Hepatocyte (in vitro differentiated cells): ENCODE results near the gene FAM240A. TPM values are rescaled to one million over a fixed set of nuclear protein-coding genes. Genes with fewer than 3 reads are reported as not detected.
A peak's percentile ranks its signal among the peaks of the same experiment; 100 is the strongest.

Experiments
- DNase-seq: peaks from one replicate; pipeline ENCODE4 v3.0.0-alpha.2; 2016; ENCODE audit warnings: low spot score
- H2AFZ ChIP-seq: fragments of 200-600 bp; sonication (generic); 2 replicates; pipeline ENCODE4 v1.6.0; 2016; ENCODE audit warnings: antibody characterized with exemption, mild to moderate bottlenecking
- H3K27ac ChIP-seq: fragments of 200-600 bp; sonication (generic); 2 replicates; pipeline ENCODE4 v1.5.1; 2016; ENCODE audit warnings: mild to moderate bottlenecking
- H3K27me3 ChIP-seq: fragments of 200-600 bp; sonication (generic); 2 replicates; pipeline ENCODE4 v1.6.1; 2016
- H3K36me3 ChIP-seq: fragments of 200-600 bp; sonication (generic); replicated peaks from 2 replicates; pipeline ENCODE4 v1.5.1; 2016; ENCODE audit warnings: low read depth; ENCODE audit not compliant: insufficient read depth
- H3K4me1 ChIP-seq: fragments of 200-600 bp; sonication (generic); 2 replicates; pipeline ENCODE4 v1.5.1; 2016; ENCODE audit warnings: mild to moderate bottlenecking, moderate library complexity; ENCODE audit not compliant: insufficient read depth
- H3K4me2 ChIP-seq: fragments of 200-600 bp; sonication (generic); 2 replicates; pipeline ENCODE4 v1.6.0; 2016
- H3K4me3 ChIP-seq: fragments of 200-600 bp; sonication (generic); 2 replicates; pipeline ENCODE4 v1.5.1; 2016; ENCODE audit warnings: mild to moderate bottlenecking
- H3K79me2 ChIP-seq: fragments of 200-600 bp; sonication (generic); 2 replicates; pipeline ENCODE4 v1.6.0; 2017; ENCODE audit warnings: mild to moderate bottlenecking
- H3K9me2 ChIP-seq: fragments of 200-600 bp; sonication (generic); replicated peaks from 2 replicates; pipeline ENCODE4 v1.6.0; 2017; ENCODE audit warnings: mild to moderate bottlenecking; ENCODE audit not compliant: insufficient read depth
- H3K9me3 ChIP-seq: fragments of 200-600 bp; sonication (generic); 2 replicates; pipeline ENCODE4 v1.5.1; 2016; ENCODE audit warnings: low read depth, mild to moderate bottlenecking
- H4K20me1 ChIP-seq: fragments of 200-600 bp; sonication (generic); 2 replicates; pipeline ENCODE4 v1.6.0; 2016; ENCODE audit warnings: mild to moderate bottlenecking; ENCODE audit not compliant: insufficient read depth, poor library complexity, severe bottlenecking
- CTCF ChIP-seq: fragments of 200-600 bp; sonication (generic); IDR thresholded peaks from 2 replicates; pipeline ENCODE4 v1.5.1; 2016; ENCODE audit warnings: antibody characterized with exemption, mild to moderate bottlenecking; ENCODE audit not compliant: poor library complexity
- EZH2 ChIP-seq: fragments of 200-600 bp; sonication (generic); IDR thresholded peaks from 2 replicates; pipeline ENCODE4 v1.6.1; 2016; ENCODE audit warnings: antibody characterized with exemption, mild to moderate bottlenecking, borderline replicate concordance
- EZH2phosphoT487 ChIP-seq: fragments of 200-600 bp; sonication (generic); IDR thresholded peaks from one replicate; pipeline ENCODE4 v1.6.1; 2018; ENCODE audit warnings: antibody characterized with exemption, mild to moderate bottlenecking, low read depth, moderate library complexity; ENCODE audit not compliant: unreplicated experiment, severe bottlenecking
- WGBS: methylation state at CpG from one replicate; pipeline ENCODE4 v1.1.6; 2016; ENCODE audit warnings: low lambda C conversion rate; ENCODE audit errors: missing lambda C conversion rate; 5-methylcytosine and 5-hydroxymethylcytosine counted together
- polyA plus RNA-seq: library from polyadenylated mRNA; unstranded; fragments of >200 nt; fragmentation: Nextera tagmentation; extraction: Ambion mirVana; gene quantifications from 2 replicates; pipeline ENCODE4 v1.2.1, GENCODE V29; 2016
- small RNA-seq: library from RNA; depleted of rRNA; stranded (forward); fragments of <200 nt; gene quantifications from one replicate; pipeline ENCODE3, GENCODE V24; 2014
- total RNA-seq: library from RNA; depleted of rRNA; stranded (reverse); fragments of >200 nt; gene quantifications from 2 replicates; pipeline ENCODE4 v1.2.3, GENCODE V29; 2014

FAM240A gene
- total and polyA plus RNA-seq, 2 experiments from 2014 or later, result not detected

GRCh38 chr3:46674031-46674845 lies 61.9 kb downstream of the FAM240A start:
- Histone ChIP-seq H3K4me3 (no peak overlapping the region), H2AFZ (no peak overlapping the region), H4K20me1 (no peaks in the 10 kb centered on the region), H3K4me2 (no peak overlapping the region), H3K36me3 (no peaks in the 10 kb centered on the region), H3K79me2 (no peaks in the 10 kb centered on the region), H3K27ac (no peak overlapping the region), H3K9me2 (no peaks in the 10 kb centered on the region), H3K4me1 (no peaks in the 10 kb centered on the region), H3K9me3 (no peaks in the 10 kb centered on the region), H3K27me3 (no peaks in the 10 kb centered on the region)
- TF ChIP-seq CTCF (peak; percentile 3), EZH2 (no peak)
- DNase-seq, result no peak
- WGBS, result 95% methylated on average over 12 of the region's 12 CpGs

- H3K27me3 ChIP-seq, result no peaks in the 10 kb centered on the region
- TF ChIP-seq EZH2phosphoT487, result no peak
- TF ChIP-seq EZH2, result no peak
- TF ChIP-seq CTCF, result no peak
- H3K4me1 ChIP-seq, result no peaks in the 10 kb centered on the region
- no peaks in the 10 kb centered on the region for H3K9me2 ChIP-seq
- no peaks in the 10 kb centered on the region for H3K79me2 ChIP-seq
- H3K4me3 ChIP-seq, result no peak overlapping the region
- H3K36me3 ChIP-seq, result no peaks in the 10 kb centered on the region
- 87% methylated on average over 6 of the region's 6 CpGs for WGBS
- DNase-seq, result no peak
- H4K20me1 ChIP-seq, result no peaks in the 10 kb centered on the region
- H2AFZ ChIP-seq, result no peak overlapping the region
- no peak overlapping the region for H3K4me2 ChIP-seq
- H3K27ac ChIP-seq, result no peak overlapping the region
- H3K9me3 ChIP-seq, result no peaks in the 10 kb centered on the region
These were observed 63.1 kb downstream of the FAM240A start for GRCh38 chr3:46675426-46675825.

Small RNAs within 50 kb of the gene (small RNA-seq; reads per million reads assigned to genes)
- gene RF00591, result not detected

Other genes with a start within 250 kb of the FAM240A start
- 0.07 TPM in 1 of 2 replicates, not detected in the other for gene CCR5, start 241.6 kb upstream of the FAM240A start, total RNA-seq
- not detected in 2 replicates for gene CCR5, start 241.6 kb upstream of the FAM240A start, polyA plus RNA-seq
- gene CCRL2, start 205.3 kb upstream of the FAM240A start, total RNA-seq, result 1.5 and 3.1 TPM in 2 replicates
- 1.6 and 4.0 TPM in 2 replicates for gene CCRL2, start 205.3 kb upstream of the FAM240A start, polyA plus RNA-seq
- gene LTF, start 147.6 kb upstream of the FAM240A start, total RNA-seq, result 0.40 and 1.8 TPM in 2 replicates
- 0.27 TPM in 1 of 2 replicates, not detected in the other for gene LTF, start 147.6 kb upstream of the FAM240A start, polyA plus RNA-seq
- 0.64 and 2.0 TPM in 2 replicates for gene RTP3, start 114.5 kb upstream of the FAM240A start, total RNA-seq
- 0.57 and 1.8 TPM in 2 replicates for gene RTP3, start 114.5 kb upstream of the FAM240A start, polyA plus RNA-seq
- 0.28 and 0.60 TPM in 2 replicates for gene LRRC2, start 46.2 kb upstream of the FAM240A start, total RNA-seq
- 2.0 and 4.4 TPM in 2 replicates for gene LRRC2, start 46.2 kb upstream of the FAM240A start, polyA plus RNA-seq
- 8.5 and 14.4 TPM in 2 replicates for gene ALS2CL, start 81.2 kb downstream of the FAM240A start, total RNA-seq
- gene ALS2CL, start 81.2 kb downstream of the FAM240A start, polyA plus RNA-seq, result 15.2 and 17.2 TPM in 2 replicates
- 0.12 and 0.37 TPM in 2 replicates for gene TMIE, start 88.9 kb downstream of the FAM240A start, total RNA-seq
- gene TMIE, start 88.9 kb downstream of the FAM240A start, polyA plus RNA-seq, result 0.51 and 0.69 TPM in 2 replicates
- 0.33 and 1.1 TPM in 2 replicates for gene PRSS50, start 105.3 kb downstream of the FAM240A start, total RNA-seq
- gene PRSS50, start 105.3 kb downstream of the FAM240A start, polyA plus RNA-seq, result 1.4 and 1.6 TPM in 2 replicates